ENCODE data around the gene CLCN1.

DNA sequence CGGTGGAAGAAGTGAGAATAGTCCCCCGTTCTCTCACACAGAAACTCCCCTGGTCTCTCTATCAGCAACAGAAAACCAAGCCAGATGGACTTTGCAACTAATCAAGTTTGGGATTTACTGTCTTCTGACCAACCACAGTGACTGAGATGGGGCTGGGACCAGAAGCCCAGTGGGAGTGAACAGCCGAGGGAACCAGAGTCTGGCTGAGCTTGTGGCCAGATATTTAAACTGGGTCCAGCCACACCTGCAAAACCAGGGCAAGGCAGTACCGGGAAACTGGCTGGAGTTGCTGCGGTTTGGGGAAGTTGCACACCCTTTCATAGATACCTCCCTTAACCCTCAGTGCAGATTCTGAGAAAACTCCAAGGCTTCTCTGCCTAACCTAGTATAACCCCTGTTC is 46.7 kb upstream of the CLCN1 start:
- TF ChIP-seq CTCF (IDR thresholded peaks at IDR 0.05; ENCODE audit: low read length) (no peak), EZH2 (IDR thresholded peaks at IDR 0.05; ENCODE audit: borderline replicate concordance, low read length) (no peak)
